Measurements from ENCODE around the gene ADPRHL1. TPM values are rescaled to one million over a fixed set of nuclear protein-coding genes. Genes with fewer than 3 reads are reported as not detected.
A peak's percentile ranks its signal among the peaks of the same experiment; 100 is the strongest.
"Not testable (repeated sequence)": the region's sequence is repeated elsewhere in the genome, so short reads cannot be mapped to it uniquely, and the experiment has no call there.

The ADPRHL1 gene
- total RNA-seq, 2 donors from 2014 or later, result 1.8 to 1.9 TPM

DNA sequence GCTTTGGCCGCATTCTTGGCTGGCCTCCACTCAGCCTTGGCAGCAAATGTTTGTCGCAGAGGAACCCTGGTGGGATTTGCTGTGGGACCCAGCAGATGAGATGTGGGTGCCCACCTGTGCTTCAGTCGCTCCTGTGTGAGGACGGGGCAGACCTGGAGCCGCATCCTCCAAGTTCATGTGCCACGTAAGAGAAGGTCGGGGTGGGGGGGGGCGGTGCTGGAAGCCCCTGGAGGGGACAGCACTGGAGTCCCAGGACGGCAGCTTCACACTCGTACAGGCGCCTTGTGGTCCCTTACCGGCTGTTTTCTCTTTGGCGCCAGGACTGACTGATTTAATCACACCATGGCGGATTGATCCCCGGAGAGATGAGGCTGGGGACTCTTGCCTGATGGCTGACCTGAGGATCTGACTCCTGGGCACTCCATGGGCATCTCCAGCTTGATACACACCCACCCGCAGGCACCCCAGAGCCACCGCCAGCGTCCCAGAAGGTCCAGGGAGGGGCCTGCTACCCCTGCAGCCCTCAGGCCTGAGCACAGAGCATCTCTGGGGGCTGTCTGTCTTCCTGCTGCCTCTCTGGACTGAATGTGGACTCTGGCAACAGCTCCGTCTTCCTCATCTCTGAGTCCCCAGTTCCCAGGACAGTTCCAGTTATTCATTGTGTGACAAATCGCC lies 79.3 kb downstream of the ADPRHL1 start:
- no peak overlapping the region for H3K4me3 Mint-ChIP-seq

DNA sequence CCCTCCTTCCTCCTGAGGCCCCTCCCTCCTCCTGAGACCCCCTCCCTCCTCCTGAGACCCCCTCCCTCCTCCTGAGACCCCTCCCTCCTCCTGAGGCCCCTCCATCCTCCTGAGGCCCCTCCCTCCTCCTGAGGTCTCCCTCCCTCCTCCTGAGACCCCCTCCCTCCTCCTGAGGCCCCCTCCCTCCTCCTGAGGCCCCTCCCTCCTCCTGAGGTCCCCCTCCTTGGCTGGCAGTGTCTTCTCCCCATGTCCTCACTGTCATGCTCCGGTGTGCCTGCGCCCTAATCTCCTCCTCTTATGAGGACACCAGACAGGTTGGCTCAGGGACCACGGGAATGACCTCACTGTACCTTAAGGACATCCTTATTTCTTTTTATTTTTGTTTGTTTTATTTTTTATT lies 81.6 kb downstream of the ADPRHL1 start:
- ATAC-seq; H3K4me1 Mint-ChIP-seq (ENCODE audit: low read depth in 2 of 2); H3K36me3 Mint-ChIP-seq; H3K9me3 Mint-ChIP-seq; H3K4me3 Mint-ChIP-seq; H3K27ac Mint-ChIP-seq; DNase-seq (ENCODE audit: low spot score): not testable (repeated sequence)
- H3K27me3 Mint-ChIP-seq, result peaks cover 9 to 10% of the 10 kb centered on the region in 2 donors

More for the DNA sequence above, 79.3 kb downstream of the ADPRHL1 start:
- peaks cover 9 to 10% of the 10 kb centered on the region in 2 donors for H3K27me3 Mint-ChIP-seq
- H3K27ac Mint-ChIP-seq, result no peak overlapping the region
- ATAC-seq (no peak), DNase-seq (ENCODE audit: low spot score) (no peak)
- no peaks in the 10 kb centered on the region for H3K9me3 Mint-ChIP-seq
- no peaks in the 10 kb centered on the region for H3K36me3 Mint-ChIP-seq
- no peaks in the 10 kb centered on the region for H3K4me1 Mint-ChIP-seq (ENCODE audit: low read depth in 2 of 2)

GRCh38 chr13:113371061-113371460 lies 82.2 kb downstream of the ADPRHL1 start:
- H3K9me3 Mint-ChIP-seq, result no peaks in the 10 kb centered on the region
- H3K36me3 Mint-ChIP-seq, result no peaks in the 10 kb centered on the region
- DNase-seq (ENCODE audit: low spot score), result no peak
- ATAC-seq, result no peak
- peaks cover 2 to 6% of the 10 kb centered on the region in 2 donors for H3K27me3 Mint-ChIP-seq
- no peak overlapping the region for H3K27ac Mint-ChIP-seq
- no peaks in the 10 kb centered on the region for H3K4me1 Mint-ChIP-seq (ENCODE audit: low read depth in 2 of 2)
- H3K4me3 Mint-ChIP-seq, result no peak overlapping the region

DNA sequence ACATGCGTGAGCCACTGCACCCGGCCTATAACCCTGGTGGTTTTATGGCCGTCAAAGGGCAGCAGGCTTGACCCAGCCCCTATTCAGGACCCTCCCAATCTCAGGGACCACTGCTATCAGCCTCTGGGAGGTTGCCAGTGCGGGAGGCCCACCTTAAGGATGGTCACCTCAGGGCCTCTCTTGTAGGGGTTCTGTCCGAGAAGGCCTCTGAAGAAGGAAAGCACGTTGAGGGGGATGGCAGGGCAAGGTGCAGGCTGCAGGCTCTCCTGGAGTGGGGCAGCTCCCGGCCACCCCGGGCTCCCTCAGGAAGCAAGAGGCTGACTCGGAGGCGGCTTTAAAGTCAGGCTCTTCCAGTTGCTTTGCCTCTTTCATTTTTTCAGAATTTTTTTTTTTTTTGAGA lies 83.4 kb downstream of the ADPRHL1 start:
- no peak for ATAC-seq
- Mint-ChIP-seq H3K9me3 (no peaks in the 10 kb centered on the region), H3K4me3 (no peak overlapping the region), H3K27me3 (peaks cover 7 to 10% of the 10 kb centered on the region in 2 donors), H3K4me1 (ENCODE audit: low read depth in 2 of 2) (no peaks in the 10 kb centered on the region), H3K27ac (no peak overlapping the region), H3K36me3 (no peaks in the 10 kb centered on the region)
- no peak for DNase-seq (ENCODE audit: low spot score)

- ATAC-seq, result peak in 1 of 2 donors; percentile 22
- no peaks in the 10 kb centered on the region for H3K9me3 Mint-ChIP-seq
- no peak for DNase-seq (ENCODE audit: low spot score)
- no peak overlapping the region for H3K27ac Mint-ChIP-seq
- H3K4me3 Mint-ChIP-seq, result no peak overlapping the region
- H3K27me3 Mint-ChIP-seq, result peaks cover 7% of the 10 kb centered on the region in 2 donors
- H3K4me1 Mint-ChIP-seq (ENCODE audit: low read depth in 2 of 2), result no peaks in the 10 kb centered on the region
- no peaks in the 10 kb centered on the region for H3K36me3 Mint-ChIP-seq
Observed at GRCh38 chr13:113369189-113369588, 84.1 kb downstream of the ADPRHL1 start.

- H3K36me3 Mint-ChIP-seq; ATAC-seq; H3K9me3 Mint-ChIP-seq; H3K27me3 Mint-ChIP-seq; H3K27ac Mint-ChIP-seq; H3K4me3 Mint-ChIP-seq; DNase-seq (ENCODE audit: low spot score); H3K4me1 Mint-ChIP-seq (ENCODE audit: low read depth in 2 of 2): not testable (repeated sequence)
Observed at GRCh38 chr13:113368353-113368752, 84.9 kb downstream of the ADPRHL1 start.

DNA sequence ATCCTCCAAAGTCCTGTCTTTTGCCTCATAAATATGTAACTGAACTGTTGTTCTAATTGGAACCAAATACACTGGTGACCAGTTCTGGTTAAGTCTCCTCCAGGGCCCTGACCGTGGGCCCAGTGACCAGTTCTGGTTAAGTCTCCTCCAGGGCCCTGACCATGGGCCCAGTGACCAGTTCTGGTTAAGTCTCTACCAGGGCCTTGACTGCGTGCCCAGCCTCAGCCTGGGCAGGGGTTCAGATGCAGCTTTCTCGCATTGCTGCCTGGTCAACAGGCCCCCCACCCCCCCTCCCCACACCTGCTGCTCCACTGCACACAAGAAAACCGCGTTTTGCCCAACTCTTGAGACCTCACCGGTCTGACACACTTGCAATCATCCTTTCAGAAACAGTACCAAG lies 85.5 kb downstream of the ADPRHL1 start:
- Mint-ChIP-seq H3K27ac (no peak overlapping the region), H3K4me1 (ENCODE audit: low read depth in 2 of 2) (no peaks in the 10 kb centered on the region), H3K36me3 (no peaks in the 10 kb centered on the region), H3K9me3 (no peaks in the 10 kb centered on the region), H3K4me3 (no peak overlapping the region), H3K27me3 (peaks cover 8 to 9% of the 10 kb centered on the region in 2 donors)
- DNase-seq (ENCODE audit: low spot score) (no peak), ATAC-seq (no peak)

GRCh38 chr13:113367020-113367560 lies 86.2 kb downstream of the ADPRHL1 start:
- no peak overlapping the region for H3K27ac Mint-ChIP-seq
- no peaks in the 10 kb centered on the region for H3K4me1 Mint-ChIP-seq (ENCODE audit: low read depth in 2 of 2)
- ATAC-seq (no peak), DNase-seq (ENCODE audit: low spot score) (no peak)
- peaks cover 11 to 15% of the 10 kb centered on the region in 2 donors for H3K27me3 Mint-ChIP-seq
- H3K4me3 Mint-ChIP-seq, result no peak overlapping the region
- H3K36me3 Mint-ChIP-seq, result no peaks in the 10 kb centered on the region
- H3K9me3 Mint-ChIP-seq, result no peaks in the 10 kb centered on the region

- Mint-ChIP-seq H3K4me3 (peak overlapping the region; percentile 17), H3K4me1 (ENCODE audit: low read depth in 2 of 2) (peaks cover 0 to 5% of the 10 kb centered on the region in 2 donors), H3K27ac (no peak overlapping the region), H3K36me3 (no peaks in the 10 kb centered on the region), H3K9me3 (no peaks in the 10 kb centered on the region), H3K27me3 (peaks cover 11 to 15% of the 10 kb centered on the region in 2 donors)
- ATAC-seq (peak in 1 of 2 donors; percentile 31), DNase-seq (ENCODE audit: low spot score) (no peak)
Observed at GRCh38 chr13:113365971-113366588, 87.2 kb downstream of the ADPRHL1 start.

DNA sequence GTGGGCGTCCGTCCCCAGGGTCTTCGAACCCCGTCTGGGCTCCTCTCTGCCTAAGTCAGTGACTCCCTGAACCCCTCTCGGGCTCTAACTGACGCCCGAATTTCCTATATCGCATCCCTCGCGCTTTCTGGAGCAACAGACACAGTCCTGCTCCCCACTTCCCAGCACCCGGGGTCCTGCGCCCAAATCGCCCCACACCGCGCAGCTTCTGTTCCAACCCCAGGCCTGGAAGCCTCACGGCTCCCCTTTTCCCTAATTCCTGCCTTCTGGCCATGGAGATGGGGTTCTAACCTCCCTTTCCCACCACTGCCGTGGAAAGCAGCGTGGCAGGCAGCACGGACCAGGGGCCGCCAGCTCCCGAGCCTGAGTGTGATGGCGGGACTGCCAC lies 87.7 kb downstream of the ADPRHL1 start:
- Mint-ChIP-seq H3K4me3 (peak overlapping the region; percentile 38), H3K4me1 (ENCODE audit: low read depth in 2 of 2) (peaks cover 0 to 5% of the 10 kb centered on the region in 2 donors), H3K27me3 (peaks cover 11 to 15% of the 10 kb centered on the region in 2 donors), H3K9me3 (no peaks in the 10 kb centered on the region), H3K36me3 (no peaks in the 10 kb centered on the region), H3K27ac (no peak overlapping the region)
- no peak for DNase-seq (ENCODE audit: low spot score)
- ATAC-seq, result no peak

DNA sequence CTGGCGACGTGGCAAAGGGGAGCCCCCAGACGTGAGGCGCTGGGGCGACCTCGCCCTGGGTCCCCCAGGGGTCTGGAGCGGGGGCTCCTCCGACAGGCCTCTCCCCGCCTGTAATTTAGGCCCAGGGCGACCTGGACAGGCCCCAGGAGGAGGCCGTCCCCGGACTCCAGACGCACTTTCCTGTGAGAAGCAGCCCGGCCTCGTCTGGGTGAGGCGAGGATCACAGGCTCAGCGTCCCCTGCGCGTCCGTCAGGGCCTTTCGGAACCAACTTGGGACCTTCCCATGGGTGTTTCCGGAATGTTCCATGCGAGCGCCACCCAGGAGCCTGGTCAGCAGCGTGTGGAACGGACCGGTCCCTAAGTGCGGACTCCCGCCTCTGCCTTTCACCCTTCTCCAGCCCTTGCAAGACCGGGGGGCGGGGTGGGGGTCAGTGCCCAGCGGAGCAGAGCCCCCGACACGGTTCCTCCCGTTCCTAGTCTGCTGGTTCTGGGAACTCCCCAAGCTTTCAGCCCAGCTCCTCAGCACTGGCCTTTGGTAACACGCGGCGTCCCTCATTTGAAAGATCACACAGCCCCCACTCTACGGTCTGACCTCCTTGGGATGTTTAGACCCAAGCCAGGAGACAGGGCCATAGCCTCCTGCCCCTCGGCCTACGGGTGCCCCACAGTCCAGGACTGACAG lies 88.2 kb downstream of the ADPRHL1 start:
- Mint-ChIP-seq H3K27me3 (peaks cover 11 to 17% of the 10 kb centered on the region in 2 donors), H3K27ac (no peak overlapping the region), H3K9me3 (no peaks in the 10 kb centered on the region), H3K36me3 (no peaks in the 10 kb centered on the region), H3K4me3 (peak overlapping the region; percentile 38), H3K4me1 (ENCODE audit: low read depth in 2 of 2) (peaks cover 0 to 5% of the 10 kb centered on the region in 2 donors)
- no peak for ATAC-seq
- DNase-seq (ENCODE audit: low spot score), result no peak

DNA sequence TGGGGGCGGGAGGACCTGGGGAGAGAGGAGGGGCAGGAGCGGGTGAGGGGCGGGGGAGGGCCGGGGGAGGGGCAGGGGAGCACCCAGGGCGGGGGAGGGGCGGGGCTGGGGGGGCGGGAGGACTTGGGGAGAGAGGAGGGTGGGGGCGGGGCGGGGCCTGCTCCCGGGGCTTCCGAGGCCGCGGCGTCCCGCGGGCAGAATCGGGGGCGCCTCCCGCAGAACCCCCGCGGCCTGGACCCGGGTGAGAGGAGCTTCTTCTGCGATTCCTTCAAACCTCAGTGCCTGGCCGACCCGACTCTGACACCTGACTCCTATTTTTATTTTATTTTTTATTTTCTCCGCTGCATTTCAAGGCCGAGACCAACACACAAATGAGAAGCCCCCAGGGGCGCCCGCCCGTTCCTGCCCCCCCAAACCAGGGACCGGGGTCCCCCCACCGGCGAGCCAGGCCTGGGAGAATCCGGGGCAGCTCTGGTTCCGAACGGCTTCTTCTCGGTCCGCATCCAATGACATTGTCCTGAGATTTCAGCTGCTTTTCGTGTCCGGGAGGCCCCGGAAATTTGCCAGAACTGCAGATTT lies 88.9 kb downstream of the ADPRHL1 start:
- no peak for ATAC-seq
- H3K9me3 Mint-ChIP-seq, result no peaks in the 10 kb centered on the region
- H3K27me3 Mint-ChIP-seq, result peaks cover 11 to 23% of the 10 kb centered on the region in 2 donors
- H3K4me3 Mint-ChIP-seq, result no peak overlapping the region
- H3K27ac Mint-ChIP-seq, result no peak overlapping the region
- H3K4me1 Mint-ChIP-seq (ENCODE audit: low read depth in 2 of 2), result peaks cover 0 to 5% of the 10 kb centered on the region in 2 donors
- no peak for DNase-seq (ENCODE audit: low spot score)
- no peaks in the 10 kb centered on the region for H3K36me3 Mint-ChIP-seq

DNA sequence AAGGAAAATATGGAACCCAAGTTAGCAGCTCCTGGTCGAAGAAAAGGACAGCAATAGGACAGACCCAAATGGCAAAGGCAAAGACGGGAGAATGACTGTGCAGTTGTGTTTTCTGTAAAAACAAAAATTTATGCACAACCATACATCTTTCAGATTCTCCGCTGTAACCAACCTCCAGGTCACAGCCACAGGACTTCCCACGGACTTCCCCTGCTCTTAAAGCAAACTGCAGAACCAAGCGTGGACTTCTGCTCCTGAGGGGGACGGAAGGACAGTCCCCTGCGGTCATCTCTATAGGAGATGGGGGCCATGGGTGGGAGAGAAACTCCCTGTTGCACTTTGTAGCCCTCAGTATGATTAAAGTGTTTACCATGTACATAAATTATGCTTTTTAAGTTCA lies 91.9 kb downstream of the ADPRHL1 start:
- peaks cover 0 to 5% of the 10 kb centered on the region in 2 donors for H3K4me1 Mint-ChIP-seq (ENCODE audit: low read depth in 2 of 2)
- no peak overlapping the region for H3K4me3 Mint-ChIP-seq
- no peaks in the 10 kb centered on the region for H3K9me3 Mint-ChIP-seq
- H3K27me3 Mint-ChIP-seq, result peaks cover 13 to 34% of the 10 kb centered on the region in 2 donors
- ATAC-seq, result no peak
- no peaks in the 10 kb centered on the region for H3K36me3 Mint-ChIP-seq
- no peak for DNase-seq (ENCODE audit: low spot score)
- no peak overlapping the region for H3K27ac Mint-ChIP-seq

Data from natural killer cell treated with Interleukin-12 subunit alpha and Interleukin-12 subunit beta and Interleukin-15 and Interleukin-18, amount 100 ng/mL, for 72 hours (primary cell).